Keratinocyte (primary cell): ENCODE measurements around the gene GRIA4. TPM values are rescaled to one million over a fixed set of nuclear protein-coding genes. Genes with fewer than 3 reads are reported as not detected.

Source experiments
- DNase-seq: peaks from one replicate; pipeline ENCODE4 v3.0.0-alpha.2; 2011; ENCODE audit warnings: low read depth, missing footprints, low spot score
- FAIRE-seq: peaks from 2 replicates; lab custom pipeline; 2011; peaks lifted over from hg19 to GRCh38; lab: Jason Lieb, UNC
- H2AFZ ChIP-seq: 2 replicates; pipeline ENCODE4 v1.6.0; 2012; ENCODE audit warnings: low read length, control low read depth, inconsistent platforms; ENCODE audit not compliant: control insufficient read depth
- H3K27ac ChIP-seq: 2 replicates; pipeline ENCODE4 v1.5.1; 2011; ENCODE audit warnings: low read length; ENCODE audit not compliant: control insufficient read depth, insufficient read depth
- H3K27me3 ChIP-seq: 3 replicates; pipeline ENCODE4 v1.6.0; 2011; ENCODE audit warnings: low read length; ENCODE audit not compliant: control insufficient read depth, insufficient read depth; ENCODE audit errors: extremely low read depth
- H3K36me3 ChIP-seq, 2 experiments: 2 replicates in 1 of 2; 3 replicates in 1 of 2; pipeline ENCODE4 v1.5.1; 2011; ENCODE audit warnings: low read length in 2 of 2, mild to moderate bottlenecking in 1 of 2; ENCODE audit not compliant: control insufficient read depth in 2 of 2, insufficient read depth in 2 of 2; ENCODE audit errors: extremely low read depth in 1 of 2
- H3K4me1 ChIP-seq: 3 replicates; pipeline ENCODE4 v1.5.1; 2011; ENCODE audit warnings: low read length; ENCODE audit not compliant: control insufficient read depth, insufficient read depth; ENCODE audit errors: extremely low read depth
- H3K4me2 ChIP-seq: 3 replicates; pipeline ENCODE4 v1.6.0; 2011; ENCODE audit warnings: low read depth, low read length; ENCODE audit not compliant: control insufficient read depth, insufficient read depth; ENCODE audit errors: extremely low read depth
- H3K4me3 ChIP-seq, 3 experiments: fragments of 200-600 bp in 1 of 3; sonication (generic) in 1 of 3; 2 replicates in 2 of 3; 3 replicates in 1 of 3; pipeline ENCODE4 v1.5.1; 2011 to 2016; ENCODE audit warnings: low read length in 3 of 3, mild to moderate bottlenecking in 3 of 3, control low read depth in 2 of 3, inconsistent platforms in 1 of 3, low read depth in 1 of 3, mixed read lengths in 1 of 3, mixed run types in 1 of 3, moderate library complexity in 1 of 3; ENCODE audit not compliant: control insufficient read depth in 2 of 3, insufficient read depth in 2 of 3; ENCODE audit errors: extremely low read depth in 1 of 3
- H3K79me2 ChIP-seq: 2 replicates; pipeline ENCODE4 v1.6.0; 2012; ENCODE audit warnings: low read length; ENCODE audit not compliant: control insufficient read depth, insufficient read depth
- H3K9ac ChIP-seq: 3 replicates; pipeline ENCODE4 v1.6.0; 2011; ENCODE audit warnings: low read length; ENCODE audit not compliant: control insufficient read depth, insufficient read depth; ENCODE audit errors: extremely low read depth
- H3K9me1 ChIP-seq: 3 replicates; pipeline ENCODE4 v1.6.0; 2011; ENCODE audit warnings: low read length; ENCODE audit not compliant: control insufficient read depth, insufficient read depth; ENCODE audit errors: extremely low read depth
- H3K9me3 ChIP-seq: 2 replicates; pipeline ENCODE4 v1.5.1; 2012; ENCODE audit warnings: low read depth, low read length; ENCODE audit not compliant: control insufficient read depth
- H4K20me1 ChIP-seq: 3 replicates; pipeline ENCODE4 v1.6.0; 2011; ENCODE audit warnings: low read length; ENCODE audit not compliant: control insufficient read depth, insufficient read depth; ENCODE audit errors: extremely low read depth
- CTCF ChIP-seq, 3 experiments: IDR thresholded peaks in 1 of 3; conservative IDR thresholded peaks in 1 of 3; optimal IDR thresholded peaks in 1 of 3; 2 replicates in 2 of 3; 3 replicates in 1 of 3; pipeline versions ENCODE3 to v1.5.1; 2011; ENCODE audit warnings: low read length in 3 of 3, mild to moderate bottlenecking in 3 of 3, moderate library complexity in 2 of 3, control low read depth in 1 of 3, inconsistent platforms in 1 of 3; ENCODE audit not compliant: insufficient read depth in 2 of 3; ENCODE audit errors: extremely low read depth in 1 of 3
- EZH2 ChIP-seq: IDR thresholded peaks from one replicate; pipeline ENCODE4 v1.6.1; 2012; ENCODE audit warnings: inconsistent platforms, mild to moderate bottlenecking, low read length, moderate library complexity
- dilution Hi-C: fragments of 300-500 bp; cut with MboI; formaldehyde crosslinking; loops from one replicate; pipeline ENCODE4 v1.7.0; 2020; ENCODE audit warnings: low sequenced_read_pairs; ENCODE audit not compliant: extremely low pct_ligation_motif_present
- polyA plus RNA-seq, 5 experiments: library from polyadenylated mRNA; depleted of rRNA in 3 of 5; stranded (reverse) in 3 of 5; stranded (forward) in 1 of 5; unstranded in 1 of 5; fragments of >200 nt; gene quantifications; 1 replicate in 1 of 5; 2 replicates in 3 of 5; 3 replicates in 1 of 5; pipeline versions ENCODE4 v1.2.1 to v1.2.3, GENCODE V29; 2011 to 2012; ENCODE audit warnings: missing spikeins in 2 of 5, low read depth in 1 of 5, low replicate concordance in 1 of 5

GRIA4 gene
- polyA plus RNA-seq, 1 donor (not counting 4 experiments of a cell fraction or from before 2014, with no cell fraction given) = not detected

DNA sequence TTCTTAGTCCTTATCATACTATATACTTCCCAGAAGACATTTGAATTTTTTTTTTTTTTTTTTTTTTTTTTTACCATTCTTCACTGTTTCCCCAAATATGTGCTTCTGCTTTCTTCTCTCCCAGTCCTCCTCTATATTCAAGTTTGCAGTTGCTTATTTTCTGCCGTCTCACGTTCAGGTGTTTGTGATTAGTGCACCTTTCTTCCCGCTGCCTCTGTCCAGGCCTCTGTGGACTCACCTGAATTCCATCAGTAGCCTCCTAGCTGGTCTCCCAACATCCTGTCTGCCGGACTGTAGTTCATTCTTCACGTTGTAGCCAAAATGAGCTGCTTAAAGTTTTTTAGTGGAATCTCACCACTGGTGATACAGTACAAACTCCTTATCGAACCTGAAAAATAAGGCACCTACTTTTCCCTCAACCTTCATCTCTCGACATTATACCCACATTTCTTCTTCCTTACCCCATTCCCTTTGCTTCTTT lies 413.0 kb downstream of the GRIA4 start:
- Histone ChIP-seq H3K4me2 (peak overlapping the region; percentile 93), H2AFZ (peak overlapping the region; percentile 99), H3K4me3 (peak overlapping the region; percentile 39 to 96 (median 80)), H3K9ac (peak overlapping the region; percentile 33), H3K9me1 (no peaks in the 10 kb centered on the region), H3K27ac (peak overlapping the region; percentile 45), H3K36me3 (peaks cover 0 to 2% of the 10 kb centered on the region in 2 experiments), H3K79me2 (peaks cover 30% of the 10 kb centered on the region), H3K4me1 (peaks cover 23% of the 10 kb centered on the region), H3K9me3 (no peaks in the 10 kb centered on the region), H3K27me3 (no peaks in the 10 kb centered on the region), H4K20me1 (no peaks in the 10 kb centered on the region)
- no peak for TF ChIP-seq CTCF (optimal IDR thresholded peaks at IDR 0.05 in 1 of 3, IDR thresholded peaks at IDR 0.05 in 1 of 3, conservative IDR thresholded peaks at IDR 0.05 in 1 of 3; ENCODE audit: extremely low read depth in 1 of 3, insufficient read depth in 2 of 3, low read length in 3 of 3)
- TF ChIP-seq EZH2 = no peak
- DNase-seq (no peak), FAIRE-seq (peak; percentile 60)
- dilution Hi-C loops = no loop called here

DNA sequence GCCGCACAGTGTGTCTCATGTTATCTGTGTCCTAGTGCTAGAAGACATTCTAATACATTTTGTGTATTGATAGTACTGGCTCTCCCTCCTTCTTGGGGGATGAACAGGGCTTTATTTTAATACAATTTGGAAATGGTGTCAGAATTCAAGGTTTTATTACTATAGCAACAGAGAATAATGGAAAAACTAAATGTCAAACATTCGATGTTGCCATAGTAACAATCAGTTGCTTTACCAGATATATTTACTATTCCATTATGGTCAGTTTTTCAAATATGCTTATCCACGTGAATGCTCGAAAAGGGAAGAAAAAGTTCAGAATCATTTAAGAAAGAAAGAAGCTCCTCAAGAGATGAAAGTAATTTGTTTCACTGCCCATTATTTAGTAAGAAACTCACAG lies 420.7 kb downstream of the GRIA4 start:
- Histone ChIP-seq H3K4me1 (no peaks in the 10 kb centered on the region), H3K9ac (no peak overlapping the region), H3K36me3 (no peaks in the 10 kb centered on the region), H3K27ac (no peak overlapping the region), H3K79me2 (no peaks in the 10 kb centered on the region), H2AFZ (no peak overlapping the region), H3K4me3 (no peak overlapping the region), H3K4me2 (no peak overlapping the region), H3K9me1 (no peaks in the 10 kb centered on the region), H3K9me3 (no peaks in the 10 kb centered on the region), H3K27me3 (no peaks in the 10 kb centered on the region), H4K20me1 (no peaks in the 10 kb centered on the region)
- dilution Hi-C loops = no loop called here
- TF ChIP-seq EZH2 (no peak), CTCF (optimal IDR thresholded peaks at IDR 0.05 in 1 of 3, IDR thresholded peaks at IDR 0.05 in 1 of 3, conservative IDR thresholded peaks at IDR 0.05 in 1 of 3; ENCODE audit: extremely low read depth in 1 of 3, insufficient read depth in 2 of 3, low read length in 3 of 3) (no peak)
- FAIRE-seq (no peak), DNase-seq (no peak)
